GM13976 (cell line): Measurements from ENCODE around the gene NYAP2.

Experiments
- DNase-seq: peaks from one replicate; pipeline ENCODE4 v3.0.0; 2012; ENCODE audit warnings: low spot score
- in situ Hi-C: fragments of 300-500 bp; cut with MboI; formaldehyde crosslinking; loops from one replicate; pipeline ENCODE4 v1.12.0; 2022; ENCODE audit warnings: low sequenced_read_pairs, mixed read lengths, inconsistent platforms; ENCODE audit not compliant: unreplicated experiment
- TF ChIP-seq, protein P1 (sequence below): IDR thresholded peaks from 2 replicates; pipeline ENCODE4 v1.5.1; 2012; ENCODE audit warnings: borderline replicate concordance, mild to moderate bottlenecking; ENCODE audit not compliant: insufficient read depth; ENCODE audit errors: extremely low read depth, missing control alignments, control extremely low read depth

Gene NYAP2

DNA sequence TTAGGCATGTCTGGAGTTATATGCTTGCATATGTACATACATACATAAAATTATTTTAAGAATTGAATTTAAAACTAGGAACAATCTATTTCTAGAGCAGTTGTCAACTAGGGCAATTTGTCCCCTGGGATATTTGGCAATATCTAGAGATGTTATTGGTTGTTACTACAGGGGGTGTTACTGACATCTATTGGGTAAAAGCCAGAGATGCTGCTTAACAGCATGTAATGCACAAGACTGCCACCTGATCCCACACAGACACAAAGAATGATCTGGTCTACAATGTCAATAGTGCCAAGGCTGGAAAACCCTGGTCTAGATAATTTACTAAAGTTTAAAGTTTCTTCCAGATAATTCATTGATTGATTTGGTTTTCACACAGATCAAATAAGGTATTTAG lies 185.3 kb downstream of the NYAP2 start:
- TF ChIP-seq, protein P1, sequence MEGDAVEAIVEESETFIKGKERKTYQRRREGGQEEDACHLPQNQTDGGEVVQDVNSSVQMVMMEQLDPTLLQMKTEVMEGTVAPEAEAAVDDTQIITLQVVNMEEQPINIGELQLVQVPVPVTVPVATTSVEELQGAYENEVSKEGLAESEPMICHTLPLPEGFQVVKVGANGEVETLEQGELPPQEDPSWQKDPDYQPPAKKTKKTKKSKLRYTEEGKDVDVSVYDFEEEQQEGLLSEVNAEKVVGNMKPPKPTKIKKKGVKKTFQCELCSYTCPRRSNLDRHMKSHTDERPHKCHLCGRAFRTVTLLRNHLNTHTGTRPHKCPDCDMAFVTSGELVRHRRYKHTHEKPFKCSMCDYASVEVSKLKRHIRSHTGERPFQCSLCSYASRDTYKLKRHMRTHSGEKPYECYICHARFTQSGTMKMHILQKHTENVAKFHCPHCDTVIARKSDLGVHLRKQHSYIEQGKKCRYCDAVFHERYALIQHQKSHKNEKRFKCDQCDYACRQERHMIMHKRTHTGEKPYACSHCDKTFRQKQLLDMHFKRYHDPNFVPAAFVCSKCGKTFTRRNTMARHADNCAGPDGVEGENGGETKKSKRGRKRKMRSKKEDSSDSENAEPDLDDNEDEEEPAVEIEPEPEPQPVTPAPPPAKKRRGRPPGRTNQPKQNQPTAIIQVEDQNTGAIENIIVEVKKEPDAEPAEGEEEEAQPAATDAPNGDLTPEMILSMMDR: no peak
- in situ Hi-C loops: no loop called here
- no peak for DNase-seq

DNA sequence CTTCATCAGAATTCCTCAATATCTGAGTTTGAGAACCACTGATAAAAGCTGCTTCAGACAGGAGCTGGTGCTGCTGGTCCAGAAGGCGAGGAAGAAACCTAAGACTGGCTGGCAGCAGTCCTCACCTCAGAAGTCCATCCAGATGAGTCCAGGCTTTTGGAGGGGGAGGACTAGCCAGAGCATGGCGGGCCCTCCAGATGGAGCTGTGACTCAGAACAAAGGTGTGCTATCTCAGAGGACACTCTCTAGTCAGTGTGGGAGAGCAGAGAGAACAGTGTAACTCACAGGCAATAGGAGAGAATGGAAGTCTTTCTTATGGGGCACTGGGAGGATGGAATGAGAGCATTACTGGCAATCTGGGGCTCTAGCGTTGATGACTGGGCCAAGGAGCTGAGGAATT lies 191.4 kb downstream of the NYAP2 start:
- DNase-seq: no peak
- TF ChIP-seq, protein P1: no peak
- in situ Hi-C loops: no loop called here

DNA sequence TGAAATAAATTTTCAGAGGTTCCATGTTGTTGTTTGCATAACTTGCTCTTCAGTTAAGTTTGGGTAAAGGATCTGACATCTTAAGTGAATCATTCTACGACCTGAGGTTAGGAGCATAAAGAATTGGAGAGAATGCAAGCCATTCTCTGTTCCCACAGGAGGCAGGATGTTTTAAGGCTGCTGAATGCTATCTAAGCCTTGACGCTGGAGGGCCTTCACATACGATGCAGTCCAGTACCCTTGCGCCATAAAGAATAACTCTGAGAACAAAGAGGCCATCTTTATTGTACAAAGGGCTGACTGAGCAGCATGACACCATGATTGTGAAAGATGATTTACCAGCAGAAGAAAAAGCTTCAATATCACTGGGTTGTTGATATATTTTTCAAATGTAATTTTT lies 198.4 kb downstream of the NYAP2 start:
- DNase-seq: no peak
- TF ChIP-seq, protein P1: no peak
- in situ Hi-C loops: no loop called here

DNA sequence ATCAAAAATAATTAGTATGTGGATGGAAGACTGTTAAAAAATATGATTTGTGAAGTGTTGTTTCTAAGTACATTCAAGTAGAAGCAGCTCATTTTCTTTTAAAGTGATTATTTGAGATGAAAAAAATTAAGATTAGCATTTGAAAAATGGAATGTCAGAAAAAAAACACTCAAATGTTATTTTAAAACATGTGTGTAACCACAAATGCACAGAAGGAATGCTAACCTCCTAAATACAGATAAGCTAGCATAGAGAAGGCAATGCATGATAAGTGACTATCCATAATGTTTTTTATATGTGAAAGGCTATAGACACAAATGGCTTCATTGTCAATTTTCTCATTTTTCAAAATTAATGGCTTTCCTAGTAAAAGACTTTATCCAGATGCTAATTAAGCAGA lies 198.9 kb downstream of the NYAP2 start:
- TF ChIP-seq, protein P1: no peak
- no peak for DNase-seq
- in situ Hi-C loops: no loop called here

DNA sequence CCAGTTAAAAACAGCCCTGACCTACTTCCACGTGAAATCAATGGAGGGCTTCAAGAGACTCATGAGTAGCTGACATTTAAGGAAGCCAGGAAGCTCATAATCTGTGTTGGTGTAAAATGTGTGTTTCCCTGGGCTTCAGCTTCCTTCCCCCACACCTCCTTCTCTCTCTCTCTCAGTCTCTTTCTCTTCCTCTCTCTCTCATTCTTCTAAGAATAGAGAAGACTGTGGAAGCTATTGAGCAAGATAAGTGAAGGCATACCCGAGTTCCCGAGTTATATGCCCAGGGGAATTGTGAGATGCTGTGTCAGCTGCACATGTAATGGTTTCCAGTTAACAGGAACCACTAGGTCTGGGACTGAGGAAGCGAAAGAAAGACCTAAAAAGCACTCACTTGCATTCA lies 199.4 kb downstream of the NYAP2 start:
- no peak for DNase-seq
- in situ Hi-C loops: no loop called here

DNA sequence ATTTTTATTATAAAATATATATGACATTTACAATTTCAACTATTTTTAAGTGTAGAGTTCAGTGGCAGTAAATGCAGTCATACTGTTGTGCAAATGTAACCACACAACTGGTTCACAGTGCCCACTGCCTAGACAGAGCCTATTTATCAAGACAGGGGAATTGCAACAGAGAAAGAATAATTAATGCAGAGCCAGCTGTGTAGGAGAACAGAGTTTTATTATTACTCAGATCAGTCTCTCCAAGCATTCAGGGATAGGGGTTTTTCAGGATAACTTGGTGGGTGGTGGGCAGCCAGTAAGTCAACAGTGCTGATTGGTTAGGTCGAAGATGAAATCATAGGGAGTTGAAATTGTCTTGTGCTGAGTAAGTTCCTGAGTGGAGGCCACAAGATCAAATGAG lies 200.3 kb downstream of the NYAP2 start:
- TF ChIP-seq, protein P1: no peak
- DNase-seq: no peak
- in situ Hi-C loops: no loop called here

More for the DNA sequence above, 199.4 kb downstream of the NYAP2 start:
- TF ChIP-seq, protein P1: no peak

DNA sequence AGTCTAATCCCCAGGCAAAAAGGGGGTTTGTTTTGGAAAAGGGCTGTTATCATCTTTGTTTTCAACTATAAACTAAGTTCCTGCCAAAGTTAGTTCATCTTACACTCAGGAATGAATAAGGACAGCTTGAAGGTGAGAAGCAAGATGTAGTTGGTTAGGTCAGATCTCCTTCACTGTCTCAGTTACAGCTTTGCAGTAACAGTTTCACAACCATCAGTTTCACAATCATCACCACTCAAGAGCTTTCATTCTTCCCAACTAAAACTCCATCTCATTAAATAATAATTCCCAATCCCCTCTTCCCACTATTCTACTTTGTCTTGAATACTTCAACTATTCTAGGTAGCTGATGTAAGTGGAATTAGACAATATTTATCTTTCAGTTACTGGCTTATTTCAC lies 200.9 kb downstream of the NYAP2 start:
- no peak for DNase-seq
- in situ Hi-C loops: no loop called here
- TF ChIP-seq, protein P1: no peak
